Nephron (organoid): ENCODE results near the gene CREB5.

Experiments used
- H3K27ac Mint-ChIP-seq, 3 experiments: 2 replicates each; pipeline ENCODE4 v1.8.0; 2020; ENCODE audit warnings: mixed read lengths in 3 of 3, mild to moderate bottlenecking in 2 of 3, moderate library complexity in 1 of 3
- H3K27me3 Mint-ChIP-seq: 2 replicates; pipeline ENCODE4 v1.8.0; 2021; ENCODE audit warnings: low read depth, mild to moderate bottlenecking, moderate library complexity, mixed read lengths
- H3K36me3 Mint-ChIP-seq: 2 replicates; pipeline ENCODE4 v1.8.0; 2020; ENCODE audit warnings: low read depth, mixed read lengths
- H3K4me1 Mint-ChIP-seq: 2 replicates; pipeline ENCODE4 v1.8.0; 2020; ENCODE audit warnings: mixed read lengths
- H3K4me3 Mint-ChIP-seq, 3 experiments: 2 replicates each; pipeline ENCODE4 v1.8.0; 2020; ENCODE audit warnings: mild to moderate bottlenecking in 3 of 3, mixed read lengths in 3 of 3, moderate library complexity in 2 of 3
- H3K9me3 Mint-ChIP-seq: 2 replicates; pipeline ENCODE4 v1.8.0; 2020; ENCODE audit warnings: mixed read lengths
- TF ChIP-seq, protein P1 (sequence below), 3 experiments: fragments of 200-600 bp; sonication (generic); IDR thresholded peaks; one replicate each; pipeline ENCODE4 v1.5.0; 2021; ENCODE audit warnings: antibody characterized with exemption in 3 of 3; ENCODE audit not compliant: unreplicated experiment in 3 of 3

Gene CREB5

DNA sequence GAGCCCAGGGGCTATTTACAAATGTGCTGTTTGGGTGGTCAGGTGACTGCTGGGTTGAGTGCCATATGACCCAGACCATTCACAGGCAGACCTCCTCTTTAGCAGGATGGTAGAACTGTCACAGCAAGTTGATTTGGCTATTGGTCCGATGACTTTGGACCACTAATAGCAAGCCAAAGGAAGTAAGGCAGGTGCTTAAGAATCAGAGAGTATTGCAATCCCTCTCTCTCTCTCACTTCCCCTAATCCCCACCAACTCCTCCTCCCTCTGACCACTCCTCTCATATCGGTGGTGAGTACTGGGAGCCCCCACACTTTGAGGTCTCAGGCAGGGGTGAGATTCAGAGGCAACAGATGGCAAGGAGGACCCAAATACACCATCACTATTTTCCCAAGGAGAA is 380.5 kb downstream of the CREB5 start:
- Mint-ChIP-seq H3K36me3 (no peaks in the 10 kb centered on the region), H3K4me1 (peaks cover 19% of the 10 kb centered on the region), H3K4me3 (no peak overlapping the region), H3K9me3 (no peaks in the 10 kb centered on the region), H3K27ac (no peak overlapping the region), H3K27me3 (no peaks in the 10 kb centered on the region)
- TF ChIP-seq, protein P1, sequence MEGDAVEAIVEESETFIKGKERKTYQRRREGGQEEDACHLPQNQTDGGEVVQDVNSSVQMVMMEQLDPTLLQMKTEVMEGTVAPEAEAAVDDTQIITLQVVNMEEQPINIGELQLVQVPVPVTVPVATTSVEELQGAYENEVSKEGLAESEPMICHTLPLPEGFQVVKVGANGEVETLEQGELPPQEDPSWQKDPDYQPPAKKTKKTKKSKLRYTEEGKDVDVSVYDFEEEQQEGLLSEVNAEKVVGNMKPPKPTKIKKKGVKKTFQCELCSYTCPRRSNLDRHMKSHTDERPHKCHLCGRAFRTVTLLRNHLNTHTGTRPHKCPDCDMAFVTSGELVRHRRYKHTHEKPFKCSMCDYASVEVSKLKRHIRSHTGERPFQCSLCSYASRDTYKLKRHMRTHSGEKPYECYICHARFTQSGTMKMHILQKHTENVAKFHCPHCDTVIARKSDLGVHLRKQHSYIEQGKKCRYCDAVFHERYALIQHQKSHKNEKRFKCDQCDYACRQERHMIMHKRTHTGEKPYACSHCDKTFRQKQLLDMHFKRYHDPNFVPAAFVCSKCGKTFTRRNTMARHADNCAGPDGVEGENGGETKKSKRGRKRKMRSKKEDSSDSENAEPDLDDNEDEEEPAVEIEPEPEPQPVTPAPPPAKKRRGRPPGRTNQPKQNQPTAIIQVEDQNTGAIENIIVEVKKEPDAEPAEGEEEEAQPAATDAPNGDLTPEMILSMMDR (IDR thresholded peaks at IDR 0.05; ENCODE audit: unreplicated experiment in 3 of 3): no peak

DNA sequence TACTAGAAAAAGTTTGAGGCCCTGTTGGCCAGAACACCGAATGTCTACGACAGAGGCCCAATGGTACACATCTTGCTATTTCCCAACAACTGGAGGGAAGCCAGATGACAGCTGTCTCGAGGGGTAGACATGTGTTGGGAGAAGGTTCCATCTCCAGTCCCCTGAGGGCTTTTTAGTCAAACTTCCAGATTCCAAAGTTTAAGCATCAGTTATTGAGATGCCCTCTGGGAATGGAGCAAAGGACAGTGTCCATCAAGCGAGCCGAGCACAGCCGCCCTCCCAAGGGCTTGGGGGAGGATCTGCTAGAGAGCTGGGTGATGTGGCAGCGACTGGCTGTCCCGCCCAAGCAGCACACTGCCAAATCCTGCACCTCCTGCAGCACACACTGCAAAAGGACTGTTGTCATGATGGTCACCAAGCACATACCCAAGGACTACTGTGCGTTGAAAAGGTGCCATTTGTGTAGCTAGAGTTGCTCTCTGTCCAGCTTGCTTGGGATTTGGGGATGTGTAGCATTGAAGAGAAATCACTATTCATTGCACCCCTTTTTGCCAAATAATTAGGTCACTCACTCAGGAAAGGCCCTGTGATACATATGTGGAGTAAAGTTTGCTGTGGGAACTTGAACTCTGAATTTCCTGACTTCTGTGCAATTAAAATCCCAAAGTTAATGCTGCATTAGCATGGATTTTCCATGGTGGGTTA is 381.2 kb downstream of the CREB5 start:
- no peaks in the 10 kb centered on the region for H3K36me3 Mint-ChIP-seq
- H3K9me3 Mint-ChIP-seq: no peaks in the 10 kb centered on the region
- H3K4me3 Mint-ChIP-seq: no peak overlapping the region
- H3K4me1 Mint-ChIP-seq: peaks cover 12% of the 10 kb centered on the region
- H3K27me3 Mint-ChIP-seq: no peaks in the 10 kb centered on the region
- no peak overlapping the region for H3K27ac Mint-ChIP-seq
- TF ChIP-seq, protein P1 (IDR thresholded peaks at IDR 0.05; ENCODE audit: unreplicated experiment in 3 of 3): no peak

- peaks cover 11% of the 10 kb centered on the region for H3K4me1 Mint-ChIP-seq
- no peaks in the 10 kb centered on the region for H3K9me3 Mint-ChIP-seq
- H3K27me3 Mint-ChIP-seq: no peaks in the 10 kb centered on the region
- no peak overlapping the region for H3K27ac Mint-ChIP-seq
- TF ChIP-seq, protein P1 (IDR thresholded peaks at IDR 0.05; ENCODE audit: unreplicated experiment in 3 of 3): no peak
- no peak overlapping the region for H3K4me3 Mint-ChIP-seq
- no peaks in the 10 kb centered on the region for H3K36me3 Mint-ChIP-seq
Observed at GRCh38 chr7:28798274-28798673, 386.0 kb downstream of the CREB5 start.

GRCh38 chr7:28799619-28800018 is 387.3 kb downstream of the CREB5 start:
- Mint-ChIP-seq H3K27ac (no peak overlapping the region), H3K4me3 (no peak overlapping the region), H3K4me1 (peaks cover 9% of the 10 kb centered on the region), H3K27me3 (no peaks in the 10 kb centered on the region), H3K36me3 (peaks cover 6% of the 10 kb centered on the region), H3K9me3 (no peaks in the 10 kb centered on the region)
- TF ChIP-seq, protein P1 (IDR thresholded peaks at IDR 0.05; ENCODE audit: unreplicated experiment in 3 of 3): no peak

- Mint-ChIP-seq H3K36me3 (peaks cover 12% of the 10 kb centered on the region), H3K4me3 (no peak overlapping the region), H3K9me3 (no peaks in the 10 kb centered on the region), H3K27me3 (no peaks in the 10 kb centered on the region), H3K27ac (no peak overlapping the region), H3K4me1 (peaks cover 6% of the 10 kb centered on the region)
- TF ChIP-seq, protein P1 (IDR thresholded peaks at IDR 0.05; ENCODE audit: unreplicated experiment in 3 of 3): no peak
Observed at GRCh38 chr7:28800150-28800549, 387.8 kb downstream of the CREB5 start.

DNA sequence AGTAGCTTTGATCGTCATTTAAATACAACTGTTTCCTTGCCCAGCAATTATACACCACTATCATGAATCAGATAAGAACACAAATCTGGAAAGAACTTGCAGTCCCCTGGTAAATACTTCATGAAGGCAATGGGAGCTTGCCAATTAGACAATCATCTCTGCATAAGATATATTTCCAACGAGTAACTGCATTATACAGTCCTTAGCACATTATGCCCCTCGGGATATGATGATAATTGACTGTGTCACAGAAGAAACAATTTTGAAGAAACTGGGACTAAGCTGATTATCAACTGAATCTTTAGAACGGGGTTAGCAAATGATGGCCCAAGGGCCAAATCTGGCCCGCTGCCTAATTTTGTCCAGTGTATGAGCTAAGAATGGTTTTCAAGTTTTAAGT is 390.1 kb downstream of the CREB5 start:
- Mint-ChIP-seq H3K9me3 (no peaks in the 10 kb centered on the region), H3K27ac (no peak overlapping the region), H3K27me3 (no peaks in the 10 kb centered on the region), H3K4me1 (peaks cover 6% of the 10 kb centered on the region), H3K4me3 (no peak overlapping the region), H3K36me3 (peaks cover 19% of the 10 kb centered on the region)
- TF ChIP-seq, protein P1 (IDR thresholded peaks at IDR 0.05; ENCODE audit: unreplicated experiment in 3 of 3): no peak
